ENCODE measurements around the gene GRB2. TPM values are rescaled to one million over a fixed set of nuclear protein-coding genes. Genes with fewer than 3 reads are reported as not detected.
A peak's percentile ranks its signal among the peaks of the same experiment; 100 is the strongest.

GRB2 gene
- total RNA-seq, 1 donor from 2014 or later: 61.8 TPM

DNA sequence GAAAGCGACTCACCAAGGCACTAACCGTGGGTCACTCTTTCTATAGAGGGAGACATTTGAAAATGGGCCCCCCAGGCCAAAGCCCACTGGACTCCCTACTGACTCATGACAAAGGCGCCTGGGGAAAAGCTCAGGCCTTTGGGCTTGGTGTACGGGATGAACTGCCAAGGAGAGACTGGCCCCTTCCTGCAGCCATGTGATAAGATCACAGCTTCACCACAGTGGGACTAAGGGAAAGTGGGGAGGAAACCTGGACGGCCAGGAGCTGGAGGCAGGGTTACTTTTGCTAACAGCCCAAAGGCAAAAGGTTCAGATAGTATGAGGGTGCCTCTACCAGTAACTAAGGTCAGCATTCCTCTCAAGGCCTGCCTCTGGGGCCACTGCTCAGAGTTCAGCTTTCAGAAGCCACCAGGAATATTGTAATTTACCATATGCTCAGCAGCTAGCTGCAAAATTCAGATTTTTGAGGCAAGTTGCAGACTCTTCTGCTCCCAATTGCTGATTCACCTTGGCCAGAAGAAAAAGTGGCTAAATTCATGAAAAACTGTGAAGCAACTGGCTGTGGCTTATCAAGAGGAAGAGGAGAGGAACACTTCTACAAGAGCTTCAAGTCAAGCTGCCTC is 79.1 kb downstream of the GRB2 start:
- H3K36me3 Mint-ChIP-seq: peaks cover 15% of the 10 kb centered on the region
- DNase-seq (ENCODE audit: low spot score in 2 of 2, unreplicated experiment in 2 of 2): no peak

DNA sequence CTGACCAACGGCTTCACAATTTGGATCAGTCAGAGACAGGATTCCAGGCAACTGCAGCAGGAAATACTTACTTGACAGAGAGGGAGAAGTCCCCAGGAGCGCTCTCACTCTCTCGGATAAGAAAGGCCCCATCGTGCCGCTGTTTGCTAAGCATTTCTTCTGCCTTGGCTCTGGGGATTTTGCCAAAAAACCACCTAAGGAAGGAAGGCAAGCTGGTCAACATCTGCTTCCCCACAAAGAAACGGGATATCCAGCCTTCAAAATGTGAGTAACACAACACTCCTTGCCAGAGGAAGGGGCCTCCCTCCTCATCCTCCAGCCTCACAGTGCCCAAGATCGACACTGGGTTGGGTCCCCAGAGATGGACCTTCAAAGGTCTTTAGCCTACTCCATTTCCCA is 79.7 kb downstream of the GRB2 start:
- DNase-seq (ENCODE audit: low spot score in 2 of 2, unreplicated experiment in 2 of 2): no peak
- H3K27me3 Mint-ChIP-seq (ENCODE audit: low read depth): no peaks in the 10 kb centered on the region
- TF ChIP-seq, protein P1, sequence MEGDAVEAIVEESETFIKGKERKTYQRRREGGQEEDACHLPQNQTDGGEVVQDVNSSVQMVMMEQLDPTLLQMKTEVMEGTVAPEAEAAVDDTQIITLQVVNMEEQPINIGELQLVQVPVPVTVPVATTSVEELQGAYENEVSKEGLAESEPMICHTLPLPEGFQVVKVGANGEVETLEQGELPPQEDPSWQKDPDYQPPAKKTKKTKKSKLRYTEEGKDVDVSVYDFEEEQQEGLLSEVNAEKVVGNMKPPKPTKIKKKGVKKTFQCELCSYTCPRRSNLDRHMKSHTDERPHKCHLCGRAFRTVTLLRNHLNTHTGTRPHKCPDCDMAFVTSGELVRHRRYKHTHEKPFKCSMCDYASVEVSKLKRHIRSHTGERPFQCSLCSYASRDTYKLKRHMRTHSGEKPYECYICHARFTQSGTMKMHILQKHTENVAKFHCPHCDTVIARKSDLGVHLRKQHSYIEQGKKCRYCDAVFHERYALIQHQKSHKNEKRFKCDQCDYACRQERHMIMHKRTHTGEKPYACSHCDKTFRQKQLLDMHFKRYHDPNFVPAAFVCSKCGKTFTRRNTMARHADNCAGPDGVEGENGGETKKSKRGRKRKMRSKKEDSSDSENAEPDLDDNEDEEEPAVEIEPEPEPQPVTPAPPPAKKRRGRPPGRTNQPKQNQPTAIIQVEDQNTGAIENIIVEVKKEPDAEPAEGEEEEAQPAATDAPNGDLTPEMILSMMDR (IDR thresholded peaks at IDR 0.05; ENCODE audit: unreplicated experiment): no peak
- no peak overlapping the region for H3K4me3 Mint-ChIP-seq
- peaks cover 17% of the 10 kb centered on the region for H3K36me3 Mint-ChIP-seq
- H3K27ac Mint-ChIP-seq: peak overlapping the region; percentile 22
- no peaks in the 10 kb centered on the region for H3K9me3 Mint-ChIP-seq
- no peaks in the 10 kb centered on the region for H3K4me1 Mint-ChIP-seq

More for the DNA sequence above, 79.1 kb downstream of the GRB2 start:
- TF ChIP-seq, protein P1 (IDR thresholded peaks at IDR 0.05; ENCODE audit: unreplicated experiment): no peak
- H3K4me3 Mint-ChIP-seq: no peak overlapping the region
- H3K27ac Mint-ChIP-seq: peak overlapping the region; percentile 30
- no peaks in the 10 kb centered on the region for H3K9me3 Mint-ChIP-seq
- no peaks in the 10 kb centered on the region for H3K27me3 Mint-ChIP-seq (ENCODE audit: low read depth)
- no peaks in the 10 kb centered on the region for H3K4me1 Mint-ChIP-seq

DNA sequence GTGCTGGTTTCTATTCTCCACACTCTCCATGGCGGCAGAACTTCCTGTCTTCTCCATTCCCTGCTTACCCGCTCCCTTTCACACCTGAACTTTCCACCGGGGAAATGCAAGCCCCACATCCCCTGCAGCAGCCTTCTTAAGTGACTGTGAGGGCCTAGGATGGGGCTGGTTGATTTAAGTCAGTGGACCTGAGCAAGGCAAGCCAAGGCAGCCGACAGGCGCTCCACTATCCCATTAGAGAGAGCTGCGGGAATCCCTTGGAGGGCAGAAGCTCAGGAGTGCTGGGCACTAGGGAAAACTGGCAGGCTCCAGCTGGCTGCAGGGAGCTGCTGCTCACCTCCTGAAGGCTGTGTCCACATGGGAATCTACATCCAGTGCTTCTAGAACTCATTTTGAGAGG is 80.1 kb downstream of the GRB2 start:
- no peaks in the 10 kb centered on the region for H3K27me3 Mint-ChIP-seq (ENCODE audit: low read depth)
- H3K4me1 Mint-ChIP-seq: no peaks in the 10 kb centered on the region
- DNase-seq (ENCODE audit: low spot score in 2 of 2, unreplicated experiment in 2 of 2): no peak
- H3K27ac Mint-ChIP-seq: peak overlapping the region; percentile 22
- no peaks in the 10 kb centered on the region for H3K9me3 Mint-ChIP-seq
- TF ChIP-seq, protein P1 (IDR thresholded peaks at IDR 0.05; ENCODE audit: unreplicated experiment): no peak
- peaks cover 20% of the 10 kb centered on the region for H3K36me3 Mint-ChIP-seq
- no peak overlapping the region for H3K4me3 Mint-ChIP-seq

DNA sequence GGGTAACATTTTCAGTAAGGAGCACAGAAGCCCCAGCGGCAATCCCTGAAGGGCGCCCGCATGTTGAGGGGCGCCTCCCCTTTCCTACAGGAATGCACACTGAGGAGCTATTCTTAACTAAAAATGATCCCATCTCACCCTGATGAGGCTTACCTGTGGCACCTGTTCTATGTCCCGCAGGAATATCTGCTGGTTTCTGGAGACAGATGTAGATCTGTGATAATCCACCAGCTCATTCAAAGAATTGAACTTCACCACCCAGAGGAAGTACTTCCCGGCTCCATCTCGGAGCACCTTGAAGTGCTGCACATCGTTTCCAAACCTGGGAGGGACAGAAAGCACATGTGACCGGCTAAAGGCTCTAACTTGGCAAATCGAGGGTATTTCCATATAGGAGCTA is 84.0 kb downstream of the GRB2 start:
- Mint-ChIP-seq H3K27me3 (ENCODE audit: low read depth) (no peaks in the 10 kb centered on the region), H3K27ac (no peak overlapping the region), H3K9me3 (no peaks in the 10 kb centered on the region), H3K4me1 (no peaks in the 10 kb centered on the region), H3K4me3 (no peak overlapping the region), H3K36me3 (peaks cover 24% of the 10 kb centered on the region)
- TF ChIP-seq, protein P1 (IDR thresholded peaks at IDR 0.05; ENCODE audit: unreplicated experiment): no peak
- no peak for DNase-seq (ENCODE audit: low spot score in 2 of 2, unreplicated experiment in 2 of 2)

DNA sequence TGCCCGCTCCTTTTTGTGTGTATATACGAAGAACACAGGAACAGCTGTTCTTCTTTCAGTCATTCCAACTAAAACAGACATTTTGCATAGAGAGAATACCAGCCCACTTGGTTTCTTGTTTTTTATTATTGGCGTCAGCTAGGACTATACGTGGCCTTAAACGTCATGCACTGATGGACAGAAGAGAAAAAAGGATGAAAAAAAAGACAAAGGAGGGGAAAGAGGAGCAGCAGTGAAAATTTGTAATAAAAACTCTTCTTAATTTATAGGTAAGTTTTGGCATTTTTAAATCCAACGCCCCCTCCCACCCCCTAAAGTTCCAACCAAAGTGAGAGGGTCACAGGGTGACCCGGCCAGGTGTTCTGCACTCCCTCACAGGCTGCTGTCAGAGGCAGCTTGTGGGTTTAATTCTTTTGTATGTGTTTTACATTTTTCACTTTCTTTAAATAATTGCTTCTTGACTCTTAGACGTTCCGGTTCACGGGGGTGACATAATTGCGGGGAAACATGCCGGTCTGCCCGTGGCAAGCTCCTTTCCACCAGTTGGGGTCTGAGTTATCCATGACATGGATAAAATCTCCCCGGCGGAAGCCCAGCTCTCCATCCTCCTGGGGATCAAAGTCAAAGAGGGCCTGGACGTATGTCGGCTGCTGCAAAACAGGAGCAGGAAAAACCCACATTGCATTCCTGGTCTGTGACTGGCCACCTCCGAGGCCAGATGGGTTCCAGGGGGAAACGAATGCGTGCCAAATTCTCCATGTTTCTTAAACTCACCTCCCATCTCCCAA is 85.4 kb downstream of the GRB2 start:
- Mint-ChIP-seq H3K36me3 (peaks cover 18% of the 10 kb centered on the region), H3K4me3 (no peak overlapping the region), H3K9me3 (no peaks in the 10 kb centered on the region), H3K27ac (no peak overlapping the region), H3K4me1 (no peaks in the 10 kb centered on the region), H3K27me3 (ENCODE audit: low read depth) (no peaks in the 10 kb centered on the region)
- no peak for DNase-seq (ENCODE audit: low spot score in 2 of 2, unreplicated experiment in 2 of 2)
- TF ChIP-seq, protein P1 (IDR thresholded peaks at IDR 0.05; ENCODE audit: unreplicated experiment): no peak

All from mesothelial cell of epicardium (in vitro differentiated cells).